ENCODE measurements around the gene JHY.
A peak's percentile ranks its signal among the peaks of the same experiment; 100 is the strongest.

The JHY gene

GRCh38 chr11:122863704-122864326 is 18.7 kb upstream of the JHY start:
- no peaks in the 10 kb centered on the region for H3K36me3 Mint-ChIP-seq (ENCODE audit: low read depth)
- peaks cover 14% of the 10 kb centered on the region for H3K4me1 Mint-ChIP-seq
- H3K27ac Mint-ChIP-seq: no peak overlapping the region
- no peaks in the 10 kb centered on the region for H3K9me3 Mint-ChIP-seq
- DNase-seq: peak; percentile 49
- H3K27me3 Mint-ChIP-seq (ENCODE audit: low read depth, poor library complexity): peaks cover 18% of the 10 kb centered on the region
- peak; percentile 93 for TF ChIP-seq CTCF (IDR thresholded peaks at IDR 0.05)
- no peak overlapping the region for H3K4me3 Mint-ChIP-seq

GRCh38 chr11:122864386-122865115 is 18.0 kb upstream of the JHY start:
- Mint-ChIP-seq H3K27me3 (ENCODE audit: low read depth, poor library complexity) (peaks cover 18% of the 10 kb centered on the region), H3K4me1 (peaks cover 16% of the 10 kb centered on the region), H3K27ac (no peak overlapping the region), H3K4me3 (no peak overlapping the region), H3K9me3 (no peaks in the 10 kb centered on the region), H3K36me3 (ENCODE audit: low read depth) (no peaks in the 10 kb centered on the region)
- no peak for TF ChIP-seq CTCF (IDR thresholded peaks at IDR 0.05)
- DNase-seq: no peak

- H3K27ac Mint-ChIP-seq: no peak overlapping the region
- TF ChIP-seq CTCF (IDR thresholded peaks at IDR 0.05): no peak
- H3K27me3 Mint-ChIP-seq (ENCODE audit: low read depth, poor library complexity): peaks cover 13% of the 10 kb centered on the region
- DNase-seq: no peak
- no peaks in the 10 kb centered on the region for H3K9me3 Mint-ChIP-seq
- no peaks in the 10 kb centered on the region for H3K36me3 Mint-ChIP-seq (ENCODE audit: low read depth)
- H3K4me1 Mint-ChIP-seq: peaks cover 16% of the 10 kb centered on the region
- no peak overlapping the region for H3K4me3 Mint-ChIP-seq
Observed at GRCh38 chr11:122869622-122870021, 12.9 kb upstream of the JHY start.

GRCh38 chr11:122871302-122871701 is 11.3 kb upstream of the JHY start:
- Mint-ChIP-seq H3K27me3 (ENCODE audit: low read depth, poor library complexity) (peaks cover 9% of the 10 kb centered on the region), H3K4me3 (no peak overlapping the region), H3K36me3 (ENCODE audit: low read depth) (no peaks in the 10 kb centered on the region), H3K27ac (no peak overlapping the region), H3K9me3 (no peaks in the 10 kb centered on the region), H3K4me1 (peaks cover 14% of the 10 kb centered on the region)
- no peak for TF ChIP-seq CTCF (IDR thresholded peaks at IDR 0.05)
- DNase-seq: no peak

GRCh38 chr11:122872046-122872445 is 10.5 kb upstream of the JHY start:
- TF ChIP-seq CTCF (IDR thresholded peaks at IDR 0.05): no peak
- no peak overlapping the region for H3K27ac Mint-ChIP-seq
- no peaks in the 10 kb centered on the region for H3K36me3 Mint-ChIP-seq (ENCODE audit: low read depth)
- H3K27me3 Mint-ChIP-seq (ENCODE audit: low read depth, poor library complexity): peaks cover 12% of the 10 kb centered on the region
- H3K9me3 Mint-ChIP-seq: no peaks in the 10 kb centered on the region
- peaks cover 14% of the 10 kb centered on the region for H3K4me1 Mint-ChIP-seq
- DNase-seq: no peak
- H3K4me3 Mint-ChIP-seq: no peak overlapping the region

GRCh38 chr11:122874991-122875390 is 7.6 kb upstream of the JHY start:
- no peak for DNase-seq
- Mint-ChIP-seq H3K36me3 (ENCODE audit: low read depth) (no peaks in the 10 kb centered on the region), H3K27ac (no peak overlapping the region)

More at GRCh38 chr11:122874991-122875390, 7.6 kb upstream of the JHY start:
- Mint-ChIP-seq H3K27me3 (ENCODE audit: low read depth, poor library complexity) (peaks cover 27% of the 10 kb centered on the region), H3K4me1 (no peaks in the 10 kb centered on the region), H3K9me3 (no peaks in the 10 kb centered on the region), H3K4me3 (no peak overlapping the region)
- TF ChIP-seq CTCF (IDR thresholded peaks at IDR 0.05): no peak

All from nephron progenitor cell (in vitro differentiated cells).